ENCODE data around the gene NPIPB8.
"Not testable (repeated sequence)": the region's sequence is repeated elsewhere in the genome, so short reads cannot be mapped to it uniquely, and the experiment has no call there.

The NPIPB8 gene

DNA sequence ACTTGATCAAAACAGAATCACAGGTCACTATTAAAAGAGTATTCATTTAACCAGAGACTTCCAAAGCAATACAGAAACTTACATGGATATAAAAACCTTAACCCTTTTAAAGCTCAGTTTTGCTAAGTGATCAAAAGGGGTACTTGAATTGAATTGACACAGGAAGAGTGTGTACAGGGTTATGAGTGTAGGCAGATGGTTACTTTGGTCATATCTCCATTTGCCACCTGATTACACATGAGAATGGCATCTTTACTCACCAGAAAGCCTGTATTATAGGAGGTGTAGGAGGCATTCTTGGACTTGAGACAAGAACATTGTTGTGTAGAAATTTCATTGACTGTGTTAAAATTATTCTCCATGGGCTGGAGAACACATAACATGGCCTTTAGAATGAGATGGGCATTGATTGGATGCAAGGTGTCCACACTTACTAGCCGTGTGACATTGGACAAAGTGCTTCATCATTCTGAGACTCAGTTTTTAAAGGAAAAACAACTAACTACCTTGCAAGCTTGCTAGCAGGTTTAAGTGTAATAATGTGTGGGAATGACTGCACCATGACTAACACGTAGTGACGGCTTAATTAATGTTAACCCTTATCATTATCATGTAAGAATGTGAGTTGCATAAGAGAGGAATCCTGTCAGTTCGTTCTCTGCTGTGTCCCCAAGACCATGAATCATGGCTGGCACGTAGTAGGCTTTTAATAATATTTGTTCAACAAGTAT lies 1.6 kb upstream of the NPIPB8 start:
- not testable (repeated sequence) for DNase-seq

GRCh38 chr16:28638359-28638758 lies 494 bp downstream of the NPIPB8 start:
- not testable (repeated sequence) for DNase-seq

GRCh38 chr16:28639959-28640358 lies 2.1 kb downstream of the NPIPB8 start:
- DNase-seq: not testable (repeated sequence)

DNA sequence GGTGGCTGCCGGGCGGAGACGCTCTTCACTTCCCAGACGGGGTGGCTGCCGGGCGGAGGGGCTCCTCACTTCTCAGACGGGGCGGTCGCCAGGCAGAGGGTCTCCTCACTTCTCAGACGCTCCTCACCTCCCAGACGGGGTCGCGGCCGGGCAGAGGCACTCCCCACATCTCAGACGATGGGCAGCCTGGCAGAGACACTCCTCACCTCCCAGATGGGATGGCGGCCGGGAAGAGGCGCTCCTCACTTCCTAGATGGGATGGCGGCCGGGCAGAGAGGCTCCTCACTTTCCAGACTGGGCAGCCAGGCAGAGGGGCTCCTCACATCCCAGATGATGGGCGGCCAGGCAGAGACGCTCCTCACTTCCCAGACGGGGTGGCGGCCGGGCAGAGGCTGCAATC lies 28.4 kb downstream of the NPIPB8 start:
- DNase-seq: not testable (repeated sequence)

GRCh38 chr16:28667480-28667879 lies 29.6 kb downstream of the NPIPB8 start:
- not testable (repeated sequence) for DNase-seq

GRCh38 chr16:28668199-28668598 lies 30.3 kb downstream of the NPIPB8 start:
- DNase-seq: not testable (repeated sequence)

- DNase-seq: not testable (repeated sequence)
Measured at GRCh38 chr16:28688327-28688952, 50.6 kb downstream of the NPIPB8 start.

GRCh38 chr16:28689425-28689824 lies 51.6 kb downstream of the NPIPB8 start:
- not testable (repeated sequence) for DNase-seq

GRCh38 chr16:28691722-28692121 lies 53.9 kb downstream of the NPIPB8 start:
- not testable (repeated sequence) for DNase-seq

DNA sequence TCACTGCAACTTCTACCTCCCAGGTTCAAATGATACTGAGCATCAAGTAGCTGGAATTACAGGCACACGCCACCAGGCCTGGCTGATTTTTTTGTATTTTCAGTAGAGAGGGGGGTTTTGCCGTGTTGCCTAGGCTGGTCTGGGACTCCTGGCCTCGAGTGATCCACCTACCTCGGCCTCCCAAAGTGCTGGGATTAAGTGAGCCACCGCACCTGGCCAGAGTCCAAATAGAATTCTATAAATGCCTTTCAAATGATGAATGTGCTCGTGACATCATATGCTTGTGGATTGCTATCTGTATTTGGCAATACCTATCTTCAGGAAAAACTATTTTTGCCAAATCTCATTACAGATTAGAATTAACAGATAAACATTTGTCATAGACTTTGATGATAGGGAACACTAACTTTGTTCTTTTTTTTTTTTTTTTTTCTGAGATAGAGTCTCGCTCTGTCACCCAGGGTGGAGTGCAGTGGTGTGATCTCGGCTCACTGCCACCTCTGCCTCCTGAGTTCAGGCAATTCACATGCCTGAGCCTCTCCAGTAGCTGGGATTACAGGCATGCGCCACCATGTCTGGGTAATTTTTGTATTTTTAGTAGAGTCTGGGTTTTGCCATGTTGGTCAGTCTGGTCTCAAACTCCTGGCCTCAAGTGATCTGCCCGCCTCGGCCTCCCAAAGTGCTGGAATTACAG lies 55.5 kb downstream of the NPIPB8 start:
- not testable (repeated sequence) for DNase-seq

DNA sequence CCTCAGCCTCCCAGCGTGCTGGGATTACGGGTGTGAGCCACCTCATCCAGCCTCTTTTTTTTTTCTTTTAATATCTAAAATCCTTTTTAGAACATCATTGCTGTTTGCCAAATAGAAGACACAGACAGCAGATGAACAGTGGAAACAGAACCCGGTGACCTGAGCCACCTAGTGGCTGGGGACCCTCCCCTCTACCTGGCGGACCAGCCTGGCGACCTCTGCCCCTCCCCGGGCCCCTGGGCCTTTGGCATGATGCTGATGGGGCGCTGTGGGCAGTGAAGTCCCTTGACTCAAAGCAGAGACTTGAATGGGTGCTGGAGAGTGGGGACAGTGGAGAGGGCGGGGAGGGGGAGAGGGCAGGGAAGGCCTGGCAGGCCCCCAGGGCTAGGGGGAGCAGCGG lies 61.9 kb downstream of the NPIPB8 start:
- DNase-seq: not testable (repeated sequence)

- DNase-seq: peak; percentile 23
Measured at GRCh38 chr16:28700349-28700748, 62.5 kb downstream of the NPIPB8 start.

DNA sequence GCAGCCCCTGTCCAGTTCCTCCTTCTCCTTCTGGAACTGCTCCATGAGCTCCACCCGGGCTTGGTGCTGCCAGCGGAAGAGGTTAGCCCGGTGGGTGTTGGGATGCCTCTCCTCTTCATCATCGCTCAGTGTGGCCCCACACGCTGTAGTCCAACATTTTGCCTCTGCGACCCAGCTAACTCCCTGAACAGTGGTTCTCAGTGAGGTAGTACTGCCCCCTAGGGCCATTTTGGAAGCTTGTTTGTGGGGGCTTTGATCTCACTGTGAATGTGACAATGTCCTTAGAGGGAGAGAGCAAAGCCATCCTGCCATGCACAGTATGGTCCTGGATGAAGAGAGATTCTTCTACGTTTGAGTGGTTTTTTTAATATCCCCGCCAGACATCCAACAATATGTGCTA lies 63.5 kb downstream of the NPIPB8 start:
- DNase-seq: not testable (repeated sequence)

GRCh38 chr16:28704246-28704645 lies 66.4 kb downstream of the NPIPB8 start:
- DNase-seq: not testable (repeated sequence)

Measured in islet precursor cell (in vitro differentiated cells).